ENCODE results near the gene ZSWIM8.
"Not testable (repeated sequence)": the region's sequence is repeated elsewhere in the genome, so short reads cannot be mapped to it uniquely, and the experiment has no call there.

The ZSWIM8 gene

GRCh38 chr10:73779018-73779417 is 6.4 kb upstream of the ZSWIM8 start:
- no peak for DNase-seq

GRCh38 chr10:73779539-73780197 is 5.7 kb upstream of the ZSWIM8 start:
- DNase-seq = no peak

- DNase-seq = no peak
These were observed 5.1 kb upstream of the ZSWIM8 start for GRCh38 chr10:73780301-73780700.

GRCh38 chr10:73780966-73781365 is 4.4 kb upstream of the ZSWIM8 start:
- no peak for DNase-seq

GRCh38 chr10:73781548-73781878 is 3.9 kb upstream of the ZSWIM8 start:
- DNase-seq = no peak

GRCh38 chr10:73781879-73782748 is 3.3 kb upstream of the ZSWIM8 start, which contains the start of gene CHCHD1:
TSS of gene CHCHD1 (plus strand) at chr10:73782048. CDS start at chr10:73782076, 28 bp downstream.
- peak; percentile 72 for DNase-seq

GRCh38 chr10:73782749-73783085 is 2.7 kb upstream of the ZSWIM8 start:
- DNase-seq = no peak

GRCh38 chr10:73785721-73786511 is 510 bp downstream of the ZSWIM8 start:
- DNase-seq = no peak

- no peak for DNase-seq
These were observed 1.1 kb downstream of the ZSWIM8 start for GRCh38 chr10:73786512-73786885.

- DNase-seq = not testable (repeated sequence)
These were observed 1.8 kb downstream of the ZSWIM8 start for GRCh38 chr10:73787031-73787800.

- no peak for DNase-seq
These were observed 3.7 kb downstream of the ZSWIM8 start for GRCh38 chr10:73788864-73789658.

GRCh38 chr10:73789659-73790055 is 4.3 kb downstream of the ZSWIM8 start:
- DNase-seq = no peak

- no peak for DNase-seq
These were observed 5.7 kb downstream of the ZSWIM8 start for GRCh38 chr10:73790886-73791625.

GRCh38 chr10:73791871-73792400 is 6.5 kb downstream of the ZSWIM8 start:
- no peak for DNase-seq

GRCh38 chr10:73793456-73793855 is 8.1 kb downstream of the ZSWIM8 start:
- no peak for DNase-seq

- DNase-seq = not testable (repeated sequence)
These were observed 10.1 kb downstream of the ZSWIM8 start for GRCh38 chr10:73795491-73795890.

- DNase-seq = not testable (repeated sequence)
These were observed 10.6 kb downstream of the ZSWIM8 start for GRCh38 chr10:73796035-73796434.

GRCh38 chr10:73796766-73797165 is 11.4 kb downstream of the ZSWIM8 start:
- no peak for DNase-seq

GRCh38 chr10:73797324-73798025 is 12.1 kb downstream of the ZSWIM8 start:
- no peak for DNase-seq

- DNase-seq = no peak
These were observed 12.7 kb downstream of the ZSWIM8 start for GRCh38 chr10:73798087-73798486.
